Measurements from ENCODE around the gene TBC1D22A.

DNA sequence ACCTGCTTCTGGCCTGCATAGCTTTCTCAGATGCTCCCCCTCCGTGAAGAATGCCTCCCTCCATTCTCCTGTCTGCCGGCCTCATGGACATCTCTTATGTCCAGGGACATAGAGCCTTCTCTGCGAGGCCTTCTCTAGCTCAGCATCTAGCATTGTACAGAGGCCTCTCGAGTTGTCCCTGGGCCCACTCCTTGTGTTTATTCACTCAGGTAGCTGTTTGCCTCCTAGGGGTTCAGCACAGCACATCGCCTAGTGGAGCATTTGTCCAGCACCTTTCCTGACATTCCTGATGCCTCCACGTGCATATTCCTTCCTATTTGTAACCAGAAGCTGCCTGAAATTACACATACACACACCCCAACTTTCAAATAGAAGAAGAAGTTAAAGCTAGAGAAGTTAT is 101.3 kb downstream of the TBC1D22A start:
- TF ChIP-seq, protein P1, sequence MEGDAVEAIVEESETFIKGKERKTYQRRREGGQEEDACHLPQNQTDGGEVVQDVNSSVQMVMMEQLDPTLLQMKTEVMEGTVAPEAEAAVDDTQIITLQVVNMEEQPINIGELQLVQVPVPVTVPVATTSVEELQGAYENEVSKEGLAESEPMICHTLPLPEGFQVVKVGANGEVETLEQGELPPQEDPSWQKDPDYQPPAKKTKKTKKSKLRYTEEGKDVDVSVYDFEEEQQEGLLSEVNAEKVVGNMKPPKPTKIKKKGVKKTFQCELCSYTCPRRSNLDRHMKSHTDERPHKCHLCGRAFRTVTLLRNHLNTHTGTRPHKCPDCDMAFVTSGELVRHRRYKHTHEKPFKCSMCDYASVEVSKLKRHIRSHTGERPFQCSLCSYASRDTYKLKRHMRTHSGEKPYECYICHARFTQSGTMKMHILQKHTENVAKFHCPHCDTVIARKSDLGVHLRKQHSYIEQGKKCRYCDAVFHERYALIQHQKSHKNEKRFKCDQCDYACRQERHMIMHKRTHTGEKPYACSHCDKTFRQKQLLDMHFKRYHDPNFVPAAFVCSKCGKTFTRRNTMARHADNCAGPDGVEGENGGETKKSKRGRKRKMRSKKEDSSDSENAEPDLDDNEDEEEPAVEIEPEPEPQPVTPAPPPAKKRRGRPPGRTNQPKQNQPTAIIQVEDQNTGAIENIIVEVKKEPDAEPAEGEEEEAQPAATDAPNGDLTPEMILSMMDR (IDR thresholded peaks at IDR 0.05): no peak
- TF ChIP-seq POLR2A (IDR thresholded peaks at IDR 0.05): no peak

Data from right lobe of liver (tissue), 4 donors.